Loucy (cell line): Measurements from ENCODE around the gene CPA4.

ENCODE experiments used
- CTCF ChIP-seq: fragments of 200-600 bp; sonication (generic); conservative IDR thresholded peaks from 2 replicates; pipeline ENCODE4 v1.5.1; 2014; ENCODE audit warnings: mild to moderate bottlenecking, antibody characterized with exemption, low read length
- EZH2phosphoT487 ChIP-seq: fragments of 200-600 bp; IDR thresholded peaks from 2 replicates; pipeline ENCODE4 v1.6.1; 2018; ENCODE audit warnings: antibody characterized with exemption, mild to moderate bottlenecking, moderate library complexity, borderline replicate concordance

DNA sequence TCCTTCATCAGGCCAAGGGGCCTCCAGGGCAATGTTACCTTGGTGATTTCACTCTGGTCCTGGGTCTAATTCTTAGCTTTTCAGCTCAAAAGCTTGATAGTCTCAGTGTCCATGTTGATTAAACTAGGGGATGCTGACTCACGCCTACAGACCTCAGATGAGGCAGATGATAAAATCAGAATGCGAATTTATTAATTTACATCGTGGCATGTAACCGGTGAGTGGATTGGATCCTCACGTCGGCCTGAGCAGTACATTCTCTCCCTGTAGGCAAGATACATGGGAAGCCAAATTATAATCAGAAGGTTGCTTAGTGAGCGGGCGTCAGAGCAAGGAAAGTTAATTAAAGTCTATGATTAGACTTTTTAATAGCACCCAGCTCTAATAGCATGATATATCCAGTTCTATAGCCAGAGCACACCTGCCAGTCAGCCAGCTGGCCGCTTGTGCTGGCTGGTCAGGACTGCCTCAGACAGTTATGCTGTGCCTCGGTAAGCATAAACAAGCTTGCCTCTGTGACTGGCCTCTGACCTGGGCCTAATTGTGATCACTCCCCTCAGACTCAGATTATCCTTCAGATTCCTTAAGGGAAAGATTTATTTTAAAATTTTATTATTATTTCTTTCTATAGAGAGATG, 31.5 kb downstream of the CPA4 start:
- TF ChIP-seq CTCF (no peak), EZH2phosphoT487 (no peak)
